Measurements from ENCODE around the gene ZNF587.

GRCh38 chr19:57907394-57907793, 57.7 kb downstream of the ZNF587 start:
- TF ChIP-seq CTCF (IDR thresholded peaks at IDR 0.05; ENCODE audit: low read length): no peak
- TF ChIP-seq EZH2 (IDR thresholded peaks at IDR 0.05; ENCODE audit: borderline replicate concordance, low read length): no peak
